Measurements from ENCODE around the gene MXI1.

The MXI1 gene

GRCh38 chr10:110279407-110279986 is 72.1 kb downstream of the MXI1 start:
- peak; percentile 78 for DNase-seq (ENCODE audit: low read depth)
- no peak overlapping the region for H3K4me3 ChIP-seq (ENCODE audit: control insufficient read depth, low read depth, low read length)
- TF ChIP-seq CTCF (conservative IDR thresholded peaks at IDR 0.05; ENCODE audit: control insufficient read depth, insufficient read depth, low read depth, low read length), result peak; percentile 89

- TF ChIP-seq CTCF (conservative IDR thresholded peaks at IDR 0.05; ENCODE audit: control insufficient read depth, insufficient read depth, low read depth, low read length), result no peak
- no peak overlapping the region for H3K4me3 ChIP-seq (ENCODE audit: control insufficient read depth, low read depth, low read length)
- DNase-seq (ENCODE audit: low read depth), result no peak
Measured at GRCh38 chr10:110284262-110284661, 76.9 kb downstream of the MXI1 start.

GRCh38 chr10:110285501-110285900 is 78.1 kb downstream of the MXI1 start:
- no peak overlapping the region for H3K4me3 ChIP-seq (ENCODE audit: control insufficient read depth, low read depth, low read length)
- DNase-seq (ENCODE audit: low read depth), result no peak
- TF ChIP-seq CTCF (conservative IDR thresholded peaks at IDR 0.05; ENCODE audit: control insufficient read depth, insufficient read depth, low read depth, low read length), result no peak

GRCh38 chr10:110286841-110287240 is 79.4 kb downstream of the MXI1 start:
- H3K4me3 ChIP-seq (ENCODE audit: control insufficient read depth, low read depth, low read length), result no peak overlapping the region
- TF ChIP-seq CTCF (conservative IDR thresholded peaks at IDR 0.05; ENCODE audit: control insufficient read depth, insufficient read depth, low read depth, low read length), result no peak
- no peak for DNase-seq (ENCODE audit: low read depth)

GRCh38 chr10:110296966-110297365 is 89.6 kb downstream of the MXI1 start:
- no peak for DNase-seq (ENCODE audit: low read depth)
- no peak for TF ChIP-seq CTCF (conservative IDR thresholded peaks at IDR 0.05; ENCODE audit: control insufficient read depth, insufficient read depth, low read depth, low read length)
- H3K4me3 ChIP-seq (ENCODE audit: control insufficient read depth, low read depth, low read length), result no peak overlapping the region

GRCh38 chr10:110300486-110300986 is 93.1 kb downstream of the MXI1 start:
- DNase-seq (ENCODE audit: low read depth), result no peak
- no peak overlapping the region for H3K4me3 ChIP-seq (ENCODE audit: control insufficient read depth, low read depth, low read length)
- no peak for TF ChIP-seq CTCF (conservative IDR thresholded peaks at IDR 0.05; ENCODE audit: control insufficient read depth, insufficient read depth, low read depth, low read length)

- no peak for TF ChIP-seq CTCF (conservative IDR thresholded peaks at IDR 0.05; ENCODE audit: control insufficient read depth, insufficient read depth, low read depth, low read length)
- peak overlapping the region; percentile 63 for H3K4me3 ChIP-seq (ENCODE audit: control insufficient read depth, low read depth, low read length)
- no peak for DNase-seq (ENCODE audit: low read depth)
Measured at GRCh38 chr10:110303681-110304080, 96.3 kb downstream of the MXI1 start.
